ENCODE measurements around the gene VOPP1. TPM values are rescaled to one million over a fixed set of nuclear protein-coding genes. Genes with fewer than 3 reads are reported as not detected.

VOPP1 gene, protein sequence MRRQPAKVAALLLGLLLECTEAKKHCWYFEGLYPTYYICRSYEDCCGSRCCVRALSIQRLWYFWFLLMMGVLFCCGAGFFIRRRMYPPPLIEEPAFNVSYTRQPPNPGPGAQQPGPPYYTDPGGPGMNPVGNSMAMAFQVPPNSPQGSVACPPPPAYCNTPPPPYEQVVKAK
- total RNA-seq = 63.9 and 85.6 TPM in 2 replicates

DNA sequence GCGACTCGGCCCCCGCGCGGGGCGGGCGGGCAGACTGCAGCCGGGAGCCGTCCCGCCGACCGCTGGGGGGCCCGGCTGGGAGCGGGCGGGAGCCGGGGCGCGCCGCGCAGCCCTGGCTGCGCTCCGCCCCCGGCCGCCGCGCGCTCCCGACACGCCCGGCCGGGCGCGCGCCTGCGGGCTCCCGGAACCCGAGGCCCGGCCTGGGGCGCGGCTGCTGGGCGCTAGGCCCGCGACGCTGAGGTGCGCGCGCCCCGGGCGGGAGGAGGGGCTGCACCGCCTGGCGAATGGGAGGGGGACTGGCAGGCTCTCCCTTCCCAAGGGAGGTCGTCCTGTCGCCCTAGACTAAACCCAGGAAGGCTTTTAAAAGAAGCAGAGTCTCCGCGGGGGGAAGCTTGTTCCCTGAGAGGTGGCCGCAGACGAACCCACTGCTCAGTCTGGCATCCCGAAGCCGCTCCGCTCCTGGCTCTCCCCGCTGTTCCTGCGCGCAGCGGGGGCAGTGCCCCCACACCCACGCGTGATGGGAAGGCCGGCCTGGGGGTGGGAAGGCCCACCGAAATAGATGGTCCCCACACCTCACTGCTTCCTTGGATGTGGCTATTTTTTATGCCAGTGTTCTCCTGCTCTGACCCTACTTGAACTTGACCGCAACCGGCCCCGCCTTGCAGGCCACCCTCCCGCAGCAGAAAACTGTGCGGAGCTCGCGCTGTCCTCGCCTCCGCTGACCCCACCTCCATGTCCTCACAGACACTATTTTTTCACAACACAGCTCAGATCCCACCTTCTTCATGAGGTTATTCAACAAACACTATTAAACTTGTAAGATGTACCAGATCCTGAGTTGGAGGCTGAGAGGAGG lies at the start of gene VOPP1:
VOPP1 (minus strand) TSS at position 125 of the 856 bp plus-strand sequence. CDS start 178 bp downstream, outside the sequence.

Other genes with a start within 250 kb of the VOPP1 start
- gene LANCL2, start 207.2 kb downstream of the VOPP1 start, total RNA-seq = 17.0 and 18.8 TPM in 2 replicates